ENCODE data around the gene PLBD2.

The PLBD2 gene

DNA sequence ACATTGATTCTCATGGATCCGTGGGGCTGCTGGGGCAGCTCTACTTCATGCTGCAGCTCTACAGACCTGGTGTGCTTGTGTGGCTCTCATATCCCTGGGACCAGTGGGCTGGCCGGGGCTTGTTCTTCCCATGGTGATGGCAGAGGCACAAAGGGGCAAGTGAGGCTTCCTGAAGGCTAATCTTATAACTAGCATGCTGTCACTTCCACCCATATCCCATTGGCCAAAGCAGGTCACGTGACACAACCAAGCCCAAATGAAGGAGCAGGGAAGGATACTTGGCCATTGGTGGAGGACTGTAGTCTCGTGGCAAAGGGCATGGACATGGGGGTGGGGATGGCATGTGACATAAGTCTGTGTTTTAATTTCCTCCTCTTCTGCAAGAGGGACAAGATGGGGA, 9.9 kb downstream of the PLBD2 start:
- no peak for FAIRE-seq
- DNase-seq (ENCODE audit: insufficient read length, low spot score): no peak

DNA sequence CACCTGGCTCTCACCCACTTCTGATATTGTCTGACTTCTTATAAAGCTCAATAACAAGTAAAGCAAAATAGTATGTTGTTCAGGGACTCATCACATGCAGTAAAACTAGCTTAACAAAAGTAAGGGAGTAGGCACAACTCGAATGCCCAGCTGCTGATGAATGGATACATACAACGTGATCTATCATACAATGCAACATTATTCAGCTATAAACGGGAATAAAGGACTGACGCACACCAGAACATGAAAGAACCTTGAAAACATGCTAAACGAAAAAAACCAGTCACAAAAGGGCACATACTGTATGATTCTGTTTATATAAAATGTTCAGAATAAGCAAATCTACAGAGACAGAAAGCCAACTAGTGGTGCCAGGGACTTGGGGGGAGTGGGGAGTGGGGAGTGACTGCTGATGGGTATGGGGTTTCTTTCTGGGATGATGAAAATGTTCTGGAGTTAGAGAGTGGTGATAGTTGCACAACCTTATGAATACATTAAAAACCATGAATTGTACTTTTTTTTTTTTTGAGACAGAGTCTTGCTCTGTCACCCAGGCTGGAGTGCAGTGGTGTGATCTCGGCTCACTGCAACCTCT, 11.1 kb downstream of the PLBD2 start:
- DNase-seq (ENCODE audit: insufficient read length, low spot score) (no peak), FAIRE-seq (no peak)

- DNase-seq (ENCODE audit: insufficient read length, low spot score) (no peak), FAIRE-seq (no peak)
These were observed 12.7 kb downstream of the PLBD2 start for GRCh38 chr12:113370923-113371682.

DNA sequence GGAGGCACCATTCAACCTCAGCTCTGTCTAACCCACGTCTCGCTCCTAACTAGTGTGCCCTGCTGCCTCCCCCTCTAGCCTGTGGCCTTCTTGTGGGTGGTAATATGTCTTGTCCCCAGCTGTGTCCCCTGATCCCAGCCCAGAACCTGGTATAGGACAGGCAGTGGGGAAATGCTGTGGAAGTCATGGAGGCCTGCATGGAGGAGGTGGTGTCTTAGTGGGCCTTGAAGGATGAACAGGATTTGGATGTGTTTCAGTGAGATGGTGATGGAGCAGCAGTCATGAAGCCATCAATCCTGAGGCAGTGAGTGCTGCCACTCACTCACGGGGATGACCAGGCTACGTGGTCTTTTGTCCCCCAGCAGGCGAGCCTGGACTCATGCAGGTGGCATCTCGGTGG, 13.4 kb downstream of the PLBD2 start:
- FAIRE-seq: no peak

GRCh38 chr12:113372371-113372770, 14.0 kb downstream of the PLBD2 start:
- DNase-seq (ENCODE audit: insufficient read length, low spot score) (no peak), FAIRE-seq (no peak)

More for the DNA sequence above, 13.4 kb downstream of the PLBD2 start:
- no peak for DNase-seq (ENCODE audit: insufficient read length, low spot score)

DNA sequence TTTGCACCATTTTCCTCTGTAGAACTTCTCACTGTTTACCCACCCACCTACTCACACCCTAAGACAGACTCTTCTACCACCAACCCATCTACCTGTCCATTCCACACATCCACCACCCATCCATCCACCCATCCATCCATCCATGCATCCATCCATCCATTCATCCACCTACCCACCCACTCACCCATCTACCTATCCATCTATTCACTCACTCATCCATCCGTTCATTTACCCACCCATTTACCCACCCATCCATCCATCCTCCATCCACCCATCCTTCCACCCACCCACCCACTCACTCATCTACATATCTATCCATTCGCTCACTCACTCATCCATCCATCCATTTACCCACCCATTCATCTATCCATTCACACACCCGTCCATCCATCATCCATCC, 15.1 kb downstream of the PLBD2 start:
- DNase-seq (ENCODE audit: insufficient read length, low spot score): no peak
- FAIRE-seq: no peak

GRCh38 chr12:113373969-113374368, 15.6 kb downstream of the PLBD2 start:
- no peak for FAIRE-seq
- no peak for DNase-seq (ENCODE audit: insufficient read length, low spot score)

DNA sequence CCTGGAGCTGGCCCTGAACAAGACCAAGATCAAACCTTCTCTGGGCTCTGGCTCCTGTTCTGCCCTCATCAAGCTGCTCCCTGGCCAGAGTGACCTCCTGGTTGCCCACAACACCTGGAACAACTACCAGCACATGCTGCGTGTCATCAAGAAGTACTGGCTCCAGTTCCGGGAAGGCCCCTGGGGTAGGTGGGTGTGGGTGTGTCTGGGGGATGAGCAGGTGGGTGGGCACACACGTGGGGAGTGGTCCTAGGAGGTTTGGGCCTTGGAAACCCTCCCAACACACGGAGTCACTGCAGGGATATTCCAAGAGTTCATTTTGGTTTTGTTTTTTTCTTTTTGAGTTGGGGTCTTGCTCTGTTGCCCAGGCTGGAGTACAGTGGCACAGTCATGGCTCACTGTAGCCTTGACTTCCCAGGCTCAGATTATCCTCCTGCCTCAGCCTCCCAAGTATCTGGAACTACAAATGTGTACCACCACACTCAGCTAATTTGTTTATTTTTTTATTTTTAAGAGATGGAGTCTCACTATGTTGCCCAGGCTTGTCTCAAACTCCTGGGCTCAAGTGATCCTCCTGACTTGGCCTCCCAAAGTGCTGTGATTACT, 16.5 kb downstream of the PLBD2 start:
- no peak for FAIRE-seq

DNA sequence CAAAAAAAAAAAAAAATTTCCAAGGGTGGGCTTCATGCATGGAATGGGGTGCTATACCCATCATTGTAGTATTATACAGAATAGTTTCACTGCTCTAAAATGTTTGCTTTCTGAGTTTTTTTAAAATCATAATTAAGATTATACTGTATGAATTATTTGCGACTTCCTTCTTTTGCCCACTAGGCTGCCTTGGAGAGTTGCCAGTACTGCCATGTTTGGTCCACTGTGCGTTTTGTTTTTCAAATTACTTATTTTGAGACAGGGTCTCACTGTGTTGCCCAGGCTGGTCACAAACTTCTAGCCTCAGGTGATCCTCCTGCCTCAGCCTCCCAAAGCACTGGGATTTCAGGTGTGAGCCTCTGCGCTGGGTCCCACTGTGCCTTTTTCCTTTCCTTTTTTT, 19.9 kb downstream of the PLBD2 start:
- DNase-seq (ENCODE audit: insufficient read length, low spot score) (no peak), FAIRE-seq (no peak)

More for the DNA sequence above, 16.5 kb downstream of the PLBD2 start:
- no peak for DNase-seq (ENCODE audit: insufficient read length, low spot score)

DNA sequence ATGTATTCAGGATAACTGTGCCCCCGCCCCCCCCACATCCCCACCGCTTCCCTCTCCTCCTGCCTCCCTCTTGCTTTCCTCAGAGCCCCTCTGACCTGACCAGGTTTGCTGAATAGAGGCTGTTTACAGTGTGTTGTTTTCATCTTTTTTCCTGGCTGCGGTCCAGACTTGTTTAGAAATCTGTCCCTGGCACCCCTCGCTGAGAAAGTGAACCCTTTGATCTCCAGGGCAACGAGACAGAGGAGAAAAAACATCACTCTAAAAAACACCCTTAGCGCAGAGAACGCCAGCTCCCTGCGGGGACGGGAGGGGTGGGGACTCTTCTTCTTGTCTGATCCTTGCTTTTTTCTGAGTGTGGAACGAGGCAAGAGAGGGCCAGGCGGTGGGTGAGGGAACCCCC, 22.8 kb downstream of the PLBD2 start:
- DNase-seq (ENCODE audit: insufficient read length, low spot score): no peak
- FAIRE-seq: no peak

DNA sequence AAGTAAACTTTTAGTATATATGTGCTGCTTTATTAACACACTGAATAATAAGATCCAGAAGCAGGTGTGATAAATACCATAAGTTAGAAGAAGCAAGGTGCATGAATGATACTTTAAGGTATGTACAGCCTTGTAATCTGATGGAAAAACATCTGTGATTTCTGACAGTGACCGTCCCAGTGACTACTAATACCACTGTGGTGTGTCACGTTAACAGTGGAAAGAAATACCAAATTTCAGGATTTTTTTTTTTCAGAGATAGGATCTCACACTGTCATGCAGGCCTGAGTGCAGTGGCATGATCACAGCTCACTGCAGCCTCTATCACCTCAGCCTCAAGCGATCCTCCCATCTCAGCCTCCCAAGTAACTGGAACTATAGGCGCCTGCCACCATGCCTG, 23.8 kb downstream of the PLBD2 start:
- DNase-seq (ENCODE audit: insufficient read length, low spot score) (no peak), FAIRE-seq (no peak)

DNA sequence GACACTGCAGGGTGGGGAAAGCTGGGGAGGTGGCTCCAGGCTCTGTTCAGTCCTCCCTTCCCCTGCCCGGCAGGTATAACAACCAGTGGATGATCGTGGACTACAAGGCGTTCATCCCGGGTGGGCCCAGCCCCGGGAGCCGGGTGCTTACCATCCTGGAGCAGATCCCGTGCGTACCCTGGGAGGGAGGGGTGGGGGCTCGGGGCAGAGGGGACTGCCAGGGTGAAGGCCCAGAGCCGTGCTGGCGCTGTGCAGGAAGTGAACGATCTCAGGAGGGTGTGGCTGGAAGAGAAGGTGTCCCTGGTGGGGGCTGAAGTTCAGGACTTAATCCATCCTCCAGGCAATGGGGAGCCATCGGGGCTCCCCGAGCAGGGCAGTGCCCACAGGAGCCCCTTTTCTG, 26.4 kb downstream of the PLBD2 start:
- FAIRE-seq: no peak
- no peak for DNase-seq (ENCODE audit: insufficient read length, low spot score)

- DNase-seq (ENCODE audit: insufficient read length, low spot score) (no peak), FAIRE-seq (no peak)
These were observed 27.0 kb downstream of the PLBD2 start for GRCh38 chr12:113385282-113385882.

DNA sequence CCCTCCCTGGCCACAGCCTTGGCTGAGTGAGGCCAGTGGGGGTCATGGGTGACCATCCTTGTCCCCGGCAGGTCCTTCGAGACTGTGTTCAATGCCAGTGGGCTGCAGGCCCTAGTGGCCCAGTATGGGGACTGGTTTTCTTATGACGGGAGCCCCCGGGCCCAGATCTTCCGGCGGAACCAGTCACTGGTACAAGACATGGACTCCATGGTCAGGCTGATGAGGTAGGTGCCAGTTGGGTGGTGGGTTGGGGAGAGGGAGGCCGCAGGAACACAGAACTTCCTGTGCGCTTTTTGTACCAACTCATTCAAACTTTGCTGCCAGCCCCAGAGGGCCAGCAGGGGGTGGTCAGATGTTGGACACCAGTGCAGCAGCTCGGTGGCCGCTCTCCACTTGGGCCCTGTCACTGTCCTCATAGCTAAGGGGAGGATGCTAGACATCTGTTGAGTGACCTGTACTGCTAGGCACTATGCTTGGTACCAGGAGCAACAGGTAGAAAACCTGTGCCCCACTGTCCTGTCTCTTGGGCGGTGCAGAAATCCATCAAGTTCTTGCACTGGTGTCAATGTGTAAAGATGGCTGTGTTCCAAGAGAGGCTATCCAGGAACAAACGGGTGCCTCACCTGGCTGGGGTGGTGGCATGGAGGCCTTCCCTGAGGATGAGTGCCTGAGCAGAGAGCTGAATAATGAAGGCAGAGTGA, 28.6 kb downstream of the PLBD2 start:
- DNase-seq (ENCODE audit: insufficient read length, low spot score): no peak

GRCh38 chr12:113387631-113388030, 29.2 kb downstream of the PLBD2 start:
- no peak for FAIRE-seq

More for the DNA sequence above, 28.6 kb downstream of the PLBD2 start:
- FAIRE-seq: no peak

DNA sequence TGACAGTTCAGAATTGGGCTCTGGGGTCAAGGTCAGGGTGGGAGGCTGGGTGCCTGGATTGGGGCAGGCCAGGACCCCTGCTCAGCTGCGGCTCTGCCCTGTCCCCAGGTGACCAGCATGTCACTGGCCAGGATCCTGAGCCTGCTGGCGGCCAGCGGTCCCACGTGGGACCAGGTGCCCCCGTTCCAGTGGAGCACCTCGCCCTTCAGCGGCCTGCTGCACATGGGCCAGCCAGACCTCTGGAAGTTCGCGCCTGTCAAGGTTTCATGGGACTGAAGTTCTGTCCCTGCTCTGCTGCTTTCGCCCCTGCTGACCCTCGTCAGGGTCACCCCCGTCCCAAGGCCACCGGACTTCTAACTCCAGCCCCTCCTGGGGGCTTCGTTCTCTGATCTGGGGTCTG, 30.0 kb downstream of the PLBD2 start:
- DNase-seq (ENCODE audit: insufficient read length, low spot score): no peak
- FAIRE-seq: no peak

More at GRCh38 chr12:113387631-113388030, 29.2 kb downstream of the PLBD2 start:
- no peak for DNase-seq (ENCODE audit: insufficient read length, low spot score)

GRCh38 chr12:113390064-113391043, 32.0 kb downstream of the PLBD2 start:
- DNase-seq (ENCODE audit: insufficient read length, low spot score) (no peak), FAIRE-seq (no peak)

DNA sequence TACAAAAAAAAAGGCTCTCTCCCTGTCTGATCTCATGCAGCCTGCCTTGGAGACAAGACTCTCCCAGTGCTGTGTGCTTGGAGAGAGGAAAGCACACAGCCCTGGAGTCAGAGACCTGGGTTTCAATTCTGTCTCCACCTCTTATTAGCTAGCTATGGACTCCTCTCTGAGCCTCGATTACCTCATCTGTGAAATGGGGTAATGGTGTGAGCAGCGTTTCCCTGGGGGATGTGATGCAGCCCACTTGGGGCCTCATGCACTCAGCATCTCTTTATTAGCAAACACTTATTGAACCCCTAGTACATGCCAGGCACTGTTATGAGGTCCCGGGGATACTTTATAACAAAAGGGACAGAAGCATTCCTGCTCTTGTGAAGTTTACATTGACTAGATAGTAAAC, 32.8 kb downstream of the PLBD2 start:
- FAIRE-seq: no peak
- DNase-seq (ENCODE audit: insufficient read length, low spot score): no peak

DNA sequence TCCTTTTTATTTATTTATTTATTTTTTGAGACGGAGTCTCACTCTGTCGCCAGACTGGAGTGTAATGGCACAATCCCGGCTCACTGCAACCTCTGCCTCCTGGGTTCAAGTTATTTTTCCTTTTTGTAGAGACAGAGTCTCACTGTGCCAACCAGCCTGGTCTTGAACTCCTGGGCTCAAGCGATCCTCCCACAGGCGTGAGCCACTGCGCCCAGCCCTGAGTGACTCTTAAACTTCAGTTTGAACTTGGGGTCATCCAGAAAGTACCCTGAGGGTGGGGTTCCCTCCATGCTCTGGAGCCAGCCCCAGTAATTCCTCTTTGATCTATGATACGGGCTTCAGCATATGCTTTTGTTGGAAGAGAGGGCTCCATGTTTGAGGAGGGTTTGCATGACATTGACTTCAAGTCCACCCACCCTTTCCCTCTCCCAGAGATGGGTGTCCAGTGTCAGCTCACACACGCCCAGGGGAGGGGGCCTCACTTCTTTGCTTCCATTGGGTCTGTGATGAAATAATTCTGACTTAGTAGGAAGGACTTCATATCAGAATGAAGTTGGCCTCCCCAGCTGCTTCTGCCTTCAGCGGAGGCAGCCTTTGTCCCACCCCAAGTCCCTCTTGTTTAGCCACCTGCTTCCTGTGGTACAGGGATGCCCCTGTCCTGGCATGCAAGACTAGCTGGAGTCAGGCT, 33.4 kb downstream of the PLBD2 start:
- FAIRE-seq (no peak), DNase-seq (ENCODE audit: insufficient read length, low spot score) (no peak)
